Neutrophil (primary cell): ENCODE data around the gene SSBP3.

Source experiments
- H3K27ac ChIP-seq: fragments of 200-600 bp; sonication (generic); 2 replicates; pipeline ENCODE4 v1.5.1; 2016; ENCODE audit warnings: mild to moderate bottlenecking, moderate library complexity
- H3K27me3 ChIP-seq: fragments of 200-600 bp; sonication (generic); 2 replicates; pipeline ENCODE4 v1.6.0; 2016; ENCODE audit warnings: mild to moderate bottlenecking
- H3K36me3 ChIP-seq: fragments of 200-600 bp; sonication (generic); 2 replicates; pipeline ENCODE4 v1.5.1; 2017
- H3K4me1 ChIP-seq, 2 experiments: fragments of 200-600 bp in 1 of 2; sonication (generic) in 1 of 2; 1 replicate in 1 of 2; 2 replicates in 1 of 2; pipeline versions ENCODE4 v1.5.1 to v1.6.1; 2013 to 2016; ENCODE audit warnings: low read depth in 1 of 2, low read length in 1 of 2, mild to moderate bottlenecking in 1 of 2, moderate library complexity in 1 of 2; ENCODE audit not compliant: control insufficient read depth in 1 of 2, insufficient read depth in 1 of 2
- H3K4me3 ChIP-seq, 2 experiments: fragments of 200-600 bp in 1 of 2; sonication (generic) in 1 of 2; 1 replicate in 1 of 2; 2 replicates in 1 of 2; pipeline ENCODE4 v1.5.1; 2013 to 2016; ENCODE audit warnings: low read depth in 1 of 2, low read length in 1 of 2, mild to moderate bottlenecking in 1 of 2, moderate library complexity in 1 of 2
- H3K9me3 ChIP-seq: fragments of 200-600 bp; sonication (generic); 2 replicates; pipeline ENCODE4 v1.5.1; 2016
- CTCF ChIP-seq: fragments of 200-600 bp; sonication (generic); IDR thresholded peaks from 2 replicates; pipeline ENCODE4 v1.5.1; 2016; ENCODE audit warnings: antibody characterized with exemption

Gene SSBP3

DNA sequence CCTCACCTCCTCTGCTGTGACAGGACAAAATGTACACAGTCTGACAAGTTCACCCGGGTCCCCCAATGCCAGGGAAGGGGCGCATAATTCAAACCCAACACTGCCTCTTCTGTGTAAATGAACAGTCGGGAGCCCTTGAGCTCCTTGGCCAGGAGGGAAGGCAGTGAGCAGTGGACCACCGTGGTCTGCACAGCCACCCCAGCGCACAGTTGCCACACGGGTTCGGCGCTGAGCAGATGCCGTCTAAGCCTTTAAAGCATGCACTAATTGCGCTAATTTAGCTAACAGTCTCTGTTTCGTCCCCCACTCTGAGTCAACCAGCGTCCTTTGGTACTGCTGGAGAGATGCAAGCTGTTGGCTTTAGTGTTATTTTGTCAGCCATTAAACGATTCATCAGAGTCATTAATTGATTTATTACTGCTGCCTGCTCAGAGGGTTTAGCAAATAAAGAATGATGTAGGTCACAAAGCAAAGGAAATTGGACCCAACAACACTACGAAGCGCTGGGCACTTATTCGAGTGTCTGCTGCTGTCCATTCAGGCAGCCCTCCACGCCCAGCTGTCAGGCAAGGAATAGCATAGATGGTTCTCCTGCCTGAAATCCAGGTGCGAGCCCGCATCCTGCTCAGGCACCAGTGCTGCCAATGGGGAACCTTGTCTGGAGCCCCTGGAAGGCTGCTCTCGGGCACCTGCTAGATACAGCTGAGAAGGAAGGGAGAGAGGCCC is 114.8 kb downstream of the SSBP3 start:
- no peaks in the 10 kb centered on the region for H3K9me3 ChIP-seq
- no peaks in the 10 kb centered on the region for H3K27me3 ChIP-seq
- H3K4me3 ChIP-seq, result no peak overlapping the region
- H3K27ac ChIP-seq, result no peak overlapping the region
- H3K36me3 ChIP-seq, result no peaks in the 10 kb centered on the region
- H3K4me1 ChIP-seq, result no peaks in the 10 kb centered on the region
- no peak for TF ChIP-seq CTCF

GRCh38 chr1:54290506-54291184 is 115.5 kb downstream of the SSBP3 start:
- no peaks in the 10 kb centered on the region for H3K4me1 ChIP-seq
- no peak overlapping the region for H3K27ac ChIP-seq
- no peak overlapping the region for H3K4me3 ChIP-seq
- no peak for TF ChIP-seq CTCF
- no peaks in the 10 kb centered on the region for H3K36me3 ChIP-seq
- no peaks in the 10 kb centered on the region for H3K9me3 ChIP-seq
- H3K27me3 ChIP-seq, result no peaks in the 10 kb centered on the region

DNA sequence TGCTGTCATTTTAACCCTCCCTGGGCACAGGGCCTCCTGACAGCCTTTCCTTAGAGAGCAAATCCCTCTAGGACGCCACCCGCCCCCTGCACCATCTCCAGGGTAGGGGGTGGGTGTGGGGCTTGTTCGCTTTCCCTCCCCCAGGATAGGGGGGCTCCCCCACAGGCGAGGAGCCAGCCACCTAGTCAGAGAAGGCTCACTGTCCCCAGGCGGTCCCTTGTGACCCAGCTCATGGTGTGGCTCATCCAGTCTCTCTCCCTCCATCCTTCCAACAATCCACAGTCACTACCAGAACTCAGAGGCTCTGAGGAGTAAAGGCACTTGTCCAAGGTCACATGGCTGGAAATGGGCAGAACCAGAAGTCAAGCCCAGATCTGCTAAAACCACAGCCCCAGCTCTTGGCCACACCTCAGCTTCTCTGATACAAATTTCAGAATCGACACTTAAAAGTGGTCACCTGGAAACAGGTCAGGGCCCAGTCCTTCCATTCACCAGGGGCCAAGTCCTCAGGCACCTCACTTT is 116.4 kb downstream of the SSBP3 start:
- no peak overlapping the region for H3K27ac ChIP-seq
- no peaks in the 10 kb centered on the region for H3K27me3 ChIP-seq
- H3K4me3 ChIP-seq, result no peak overlapping the region
- H3K4me1 ChIP-seq, result no peaks in the 10 kb centered on the region
- TF ChIP-seq CTCF, result no peak
- H3K9me3 ChIP-seq, result no peaks in the 10 kb centered on the region
- no peaks in the 10 kb centered on the region for H3K36me3 ChIP-seq

- Histone ChIP-seq H3K4me3 (no peak overlapping the region), H3K9me3 (no peaks in the 10 kb centered on the region), H3K36me3 (no peaks in the 10 kb centered on the region), H3K27me3 (no peaks in the 10 kb centered on the region), H3K27ac (no peak overlapping the region), H3K4me1 (peaks cover 3 to 4% of the 10 kb centered on the region in 2 experiments)
- no peak for TF ChIP-seq CTCF
These were observed 118.4 kb downstream of the SSBP3 start for GRCh38 chr1:54287801-54288211.

DNA sequence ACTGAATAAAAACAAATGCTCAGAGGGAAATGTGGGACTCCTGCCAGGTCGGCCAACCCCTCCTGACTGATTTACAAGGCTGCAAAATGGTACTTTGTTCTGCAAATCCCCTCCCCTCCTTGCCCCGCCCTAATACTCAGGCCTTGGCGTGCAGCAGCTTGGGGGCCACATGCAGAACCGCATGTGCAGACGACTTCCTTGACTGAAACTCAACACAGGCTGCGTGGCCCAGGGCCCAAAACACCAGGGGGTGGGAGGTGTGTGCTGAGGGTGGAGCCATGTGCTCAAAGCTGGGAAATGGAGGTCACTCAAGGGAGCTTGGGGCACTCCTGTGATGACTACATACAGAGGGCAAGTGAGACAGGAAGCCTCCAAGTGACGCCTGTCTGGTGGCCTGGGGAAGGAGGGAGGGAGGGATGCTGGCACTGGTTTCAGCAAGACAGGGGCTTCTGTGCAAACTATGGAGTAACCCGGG is 119.0 kb downstream of the SSBP3 start:
- Histone ChIP-seq H3K4me1 (peaks cover 3 to 4% of the 10 kb centered on the region in 2 experiments), H3K36me3 (no peaks in the 10 kb centered on the region), H3K27me3 (no peaks in the 10 kb centered on the region), H3K4me3 (no peak overlapping the region), H3K9me3 (no peaks in the 10 kb centered on the region), H3K27ac (no peak overlapping the region)
- no peak for TF ChIP-seq CTCF
